ENCODE measurements around the gene KLF11.
A peak's percentile ranks its signal among the peaks of the same experiment; 100 is the strongest.

- TF ChIP-seq POLR2A (IDR thresholded peaks at IDR 0.05): no peak
- no peak for TF ChIP-seq CTCF (IDR thresholded peaks at IDR 0.05)
- TF ChIP-seq POLR2AphosphoS5 (IDR thresholded peaks at IDR 0.05; ENCODE audit: insufficient read depth in 1 of 2, low read depth in 1 of 2): peak in 1 of 2 donors; percentile 59
Observed at GRCh38 chr2:10009811-10010781, 33.3 kb upstream of the KLF11 start.

Data from vagina (tissue), 2 donors.